SH-SY5Y (cell line): ENCODE data around the gene COL8A1.

Experiments
- GATA2 ChIP-seq: IDR thresholded peaks from 2 replicates; pipeline ENCODE4 v1.6.1; 2011; ENCODE audit warnings: mild to moderate bottlenecking, low read depth, low read length
- GATA3 ChIP-seq: IDR thresholded peaks from 2 replicates; pipeline ENCODE4 v1.6.1; 2011; ENCODE audit warnings: low read depth, mild to moderate bottlenecking, low read length, moderate library complexity

DNA sequence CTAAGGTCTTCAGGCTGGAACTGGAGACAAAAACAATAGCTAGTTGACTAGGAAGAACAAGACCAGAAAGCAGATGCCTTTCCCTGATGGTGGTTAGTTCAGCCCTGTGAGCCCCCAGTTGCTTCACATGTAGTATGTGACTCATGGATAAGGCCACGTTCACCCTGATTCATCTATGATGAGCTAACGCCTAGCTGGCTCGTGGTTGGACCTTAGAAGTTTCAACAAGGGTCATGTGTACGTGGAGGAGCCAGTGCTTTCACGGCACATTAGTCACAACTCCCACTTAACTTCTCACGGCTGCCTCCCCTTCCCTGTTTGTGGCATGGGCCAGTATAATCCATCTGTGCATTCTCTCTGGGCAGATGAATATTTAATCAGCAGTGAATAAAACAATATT is 20.6 kb downstream of the COL8A1 start:
- TF ChIP-seq GATA3 (no peak), GATA2 (no peak)
